SK-N-SH (cell line): ENCODE data around the gene IGSF23. TPM values are rescaled to one million over a fixed set of nuclear protein-coding genes. Genes with fewer than 3 reads are reported as not detected.

Experiments
- CTCF ChIA-PET: fragments of 300-600, 350-600 bp; formaldehyde crosslinking; extraction: SDS; loops from one replicate; lab custom pipeline; 2021; lab: Yijun Ruan, JAX
- POLR2A ChIA-PET: fragments of 350-600 bp; sonication (Branson Sonifier 250); formaldehyde crosslinking; extraction: SDS; loops from one replicate; lab custom pipeline; 2020; ENCODE audit warnings: antibody characterized with exemption, inconsistent platforms; lab: Yijun Ruan, JAX
- DNase-seq: peaks from one replicate; pipeline ENCODE4 v3.0.0; 2012
- H2AFZ ChIP-seq: fragments of 200-600 bp; sonication (generic); 2 replicates; pipeline ENCODE4 v1.8.1; 2016; ENCODE audit warnings: antibody characterized with exemption, mild to moderate bottlenecking, low read depth
- H3F3A ChIP-seq: fragments of 200-600 bp; sonication (generic); replicated peaks from 2 replicates; pipeline ENCODE3; 2016; ENCODE audit warnings: antibody characterized with exemption, mild to moderate bottlenecking; ENCODE audit not compliant: insufficient read depth
- H3K27ac ChIP-seq, 2 experiments: fragments of 200-500 bp in 1 of 2; fragments of 200-600 bp in 1 of 2; sonication (Bioruptor generic) in 1 of 2; sonication (generic), shearing (Covaris generic) in 1 of 2; 2 replicates each; pipeline versions ENCODE4 v1.5.1 to v1.6.1; 2014 to 2016; ENCODE audit warnings: low read depth in 2 of 2, inconsistent platforms in 1 of 2, low read length in 1 of 2, mild to moderate bottlenecking in 1 of 2, mixed read lengths in 1 of 2
- H3K27me3 ChIP-seq: fragments of 200-600 bp; sonication (generic), shearing (Covaris generic); 2 replicates; pipeline ENCODE4 v1.6.1; 2016; ENCODE audit warnings: mixed run types; ENCODE audit not compliant: insufficient read depth
- H3K36me3 ChIP-seq, 2 experiments: fragments of 200-500 bp in 1 of 2; fragments of 200-600 bp in 1 of 2; sonication (Bioruptor generic) in 1 of 2; sonication (generic) in 1 of 2; replicated peaks in 1 of 2; 2 replicates each; pipeline versions ENCODE3 to v1.5.1; 2014 to 2016; ENCODE audit warnings: low read length in 1 of 2, mild to moderate bottlenecking in 1 of 2; ENCODE audit not compliant: insufficient read depth in 2 of 2, control insufficient read depth in 1 of 2
- H3K4me1 ChIP-seq, 2 experiments: fragments of 200-500 bp in 1 of 2; fragments of 200-600 bp in 1 of 2; sonication (Bioruptor generic) in 1 of 2; sonication (generic), shearing (Covaris generic) in 1 of 2; 2 replicates each; pipeline versions ENCODE4 v1.5.1 to v1.6.1; 2014 to 2016; ENCODE audit warnings: low read depth in 1 of 2, low read length in 1 of 2, mixed run types in 1 of 2; ENCODE audit not compliant: insufficient read depth in 2 of 2, control insufficient read depth in 1 of 2
- H3K4me2 ChIP-seq: fragments of 200-600 bp; sonication (generic), shearing (Covaris generic); 2 replicates; pipeline ENCODE4 v1.6.1; 2017; ENCODE audit warnings: mixed run types
- H3K4me3 ChIP-seq, 2 experiments: fragments of 200-500 bp in 1 of 2; fragments of 200-600 bp in 1 of 2; sonication (Bioruptor generic) in 1 of 2; sonication (generic), shearing (Covaris generic) in 1 of 2; 2 replicates each; pipeline versions ENCODE4 v1.5.1 to v1.8.1; 2014 to 2016; ENCODE audit warnings: low read depth in 2 of 2, inconsistent platforms in 1 of 2, low read length in 1 of 2, mild to moderate bottlenecking in 1 of 2, mixed read lengths in 1 of 2, moderate library complexity in 1 of 2
- H3K79me2 ChIP-seq: fragments of 200-600 bp; sonication (generic); 2 replicates; pipeline ENCODE4 v1.8.1; 2017; ENCODE audit warnings: mild to moderate bottlenecking; ENCODE audit not compliant: insufficient read depth
- H3K9ac ChIP-seq: fragments of 200-600 bp; sonication (generic); 2 replicates; pipeline ENCODE4 v1.6.1; 2017; ENCODE audit warnings: mixed run types
- H3K9me2 ChIP-seq: fragments of 200-600 bp; sonication (generic); 2 replicates; pipeline ENCODE4 v1.6.1; 2017; ENCODE audit warnings: mixed run types
- H3K9me3 ChIP-seq: fragments of 200-600 bp; sonication (generic); 2 replicates; pipeline ENCODE4 v1.6.1; 2017; ENCODE audit warnings: mixed run types, mild to moderate bottlenecking, moderate library complexity
- H4K20me1 ChIP-seq: fragments of 200-600 bp; sonication (generic); 2 replicates; pipeline ENCODE4 v1.6.1; 2017; ENCODE audit warnings: mild to moderate bottlenecking, mixed run types; ENCODE audit not compliant: insufficient read depth
- EP300 ChIP-seq, 2 experiments: IDR thresholded peaks; 2 replicates each; pipeline versions ENCODE4 v1.4.0 to v1.6.1; 2012; ENCODE audit warnings: borderline replicate concordance in 1 of 2, low read depth in 1 of 2, low read length in 1 of 2
- GATA2 ChIP-seq: sonication (generic); formaldehyde crosslinking; IDR thresholded peaks from 2 replicates; pipeline ENCODE4 v1.5.0; 2020; ENCODE audit warnings: mild to moderate bottlenecking, missing genetic modification reagents
- JUND ChIP-seq: IDR thresholded peaks from 2 replicates; pipeline ENCODE4 v1.4.0; 2012
- NFIC ChIP-seq: IDR thresholded peaks from 2 replicates; pipeline ENCODE4 v1.4.0; 2012; ENCODE audit warnings: borderline replicate concordance
- NRF1 ChIP-seq: IDR thresholded peaks from 2 replicates; pipeline ENCODE4 v1.6.1; 2012; ENCODE audit warnings: low read depth, mild to moderate bottlenecking, low read length
- POLR2AphosphoS5 ChIP-seq: IDR thresholded peaks from 2 replicates; pipeline ENCODE4 v1.6.1; 2012; ENCODE audit warnings: low read depth, low read length
- RCOR1 ChIP-seq: fragments of 150-350 bp; IDR thresholded peaks from 2 replicates; pipeline ENCODE4 v1.6.1; 2017; ENCODE audit warnings: antibody characterized with exemption, low read length
- RXRA ChIP-seq: IDR thresholded peaks from 2 replicates; pipeline ENCODE4 v1.4.0; 2012; ENCODE audit warnings: low read depth, mild to moderate bottlenecking, borderline replicate concordance
- SIN3A ChIP-seq: IDR thresholded peaks from 2 replicates; pipeline ENCODE4 v1.6.1; 2012; ENCODE audit warnings: low read depth, mild to moderate bottlenecking, low read length, moderate library complexity, borderline replicate concordance
- TAF1 ChIP-seq: IDR thresholded peaks from 2 replicates; pipeline ENCODE4 v1.6.1; 2012; ENCODE audit warnings: low read depth, mild to moderate bottlenecking, low read length, moderate library complexity, borderline replicate concordance
- TCF12 ChIP-seq: IDR thresholded peaks from 2 replicates; pipeline ENCODE4 v1.4.0; 2012
- TEAD4 ChIP-seq: IDR thresholded peaks from 2 replicates; pipeline ENCODE4 v1.4.0; 2012; ENCODE audit warnings: mild to moderate bottlenecking, borderline replicate concordance; ENCODE audit not compliant: insufficient read depth
- USF1 ChIP-seq: IDR thresholded peaks from 2 replicates; pipeline ENCODE4 v1.4.0; 2012; ENCODE audit warnings: low read depth, borderline replicate concordance
- YY1 ChIP-seq: IDR thresholded peaks from 2 replicates; pipeline ENCODE4 v1.4.0; 2012; ENCODE audit warnings: low read depth, mild to moderate bottlenecking
- WGBS: methylation state at CpG from one replicate; pipeline ENCODE4 v1.1.6; 2017; ENCODE audit warnings: low lambda C conversion rate; 5-methylcytosine and 5-hydroxymethylcytosine counted together
- polyA plus RNA-seq, 3 experiments: library from polyadenylated mRNA; depleted of rRNA; stranded (reverse); fragments of >200 nt; gene quantifications; 2 replicates each; pipeline ENCODE4 v1.2.3, GENCODE V29; 2012
- TF ChIP-seq, protein P1 (sequence below): fragments of 150-350 bp; IDR thresholded peaks from 2 replicates; pipeline ENCODE4 v1.6.1; 2017; ENCODE audit warnings: antibody characterized with exemption, low read length, low read depth, borderline replicate concordance
- TF ChIP-seq, protein P2 (sequence below): IDR thresholded peaks from 2 replicates; pipeline ENCODE4 v1.4.0; 2012; ENCODE audit warnings: low read depth

The IGSF23 gene
- polyA plus RNA-seq, 1 of the 3 experiments (the other 2 are of a cell fraction): 0.08 TPM

DNA sequence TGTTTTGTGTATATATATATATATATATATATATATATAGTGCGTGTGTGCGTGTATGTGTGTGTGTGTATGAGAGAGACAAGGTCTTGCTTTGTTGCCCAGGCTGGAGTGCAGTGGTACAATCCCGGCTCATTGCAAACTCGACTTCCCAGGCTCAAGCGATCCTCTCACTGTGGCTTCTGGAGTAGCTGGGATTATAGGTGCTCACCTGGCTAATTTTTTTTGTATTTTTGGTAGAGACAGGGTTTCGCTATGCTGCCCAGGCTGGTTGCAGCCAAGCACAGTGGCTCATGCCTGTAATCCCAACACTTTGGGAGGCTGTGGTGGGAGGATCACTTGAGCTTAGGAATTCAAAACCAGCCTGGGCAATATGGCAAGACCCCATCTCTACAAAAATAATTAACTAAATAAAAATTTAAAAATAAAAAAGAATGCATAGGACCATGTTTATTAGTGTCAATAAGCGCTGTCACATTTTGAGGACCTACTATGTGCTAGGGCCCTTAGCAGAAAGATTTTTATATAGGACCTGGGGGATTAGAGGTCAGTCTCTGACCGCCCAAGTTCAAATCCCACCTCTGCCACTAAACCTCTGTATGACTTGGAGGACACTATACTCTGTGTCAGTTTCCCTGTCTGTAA lies 32.2 kb downstream of the IGSF23 start:
- peaks cover 14 to 24% of the 10 kb centered on the region in 2 experiments for H3K36me3 ChIP-seq
- H4K20me1 ChIP-seq: peaks cover 27% of the 10 kb centered on the region; the same call in 1 of the 2 replicates
- H3K9ac ChIP-seq: peak overlapping the region; percentile 3; the same call in 1 of the 2 replicates
- no peak overlapping the region for H2AFZ ChIP-seq
- no peaks in the 10 kb centered on the region for H3K27me3 ChIP-seq
- POLR2A ChIA-PET: no interaction called here
- no peaks in the 10 kb centered on the region for H3F3A ChIP-seq
- peaks cover 62% of the 10 kb centered on the region for H3K79me2 ChIP-seq
- DNase-seq: no peak
- no peak overlapping the region for H3K27ac ChIP-seq
- WGBS: 81% methylated on average over 8 of the region's 8 CpGs
- peaks cover 0 to 2% of the 10 kb centered on the region in 2 experiments; a peak in 1 of 4 replicates for H3K4me1 ChIP-seq
- no peaks in the 10 kb centered on the region for H3K9me2 ChIP-seq
- H3K9me3 ChIP-seq: no peaks in the 10 kb centered on the region
- TF ChIP-seq RCOR1: no peak
- TF ChIP-seq POLR2AphosphoS5: no peak
- TF ChIP-seq SIN3A: no peak
- TF ChIP-seq, protein P1, sequence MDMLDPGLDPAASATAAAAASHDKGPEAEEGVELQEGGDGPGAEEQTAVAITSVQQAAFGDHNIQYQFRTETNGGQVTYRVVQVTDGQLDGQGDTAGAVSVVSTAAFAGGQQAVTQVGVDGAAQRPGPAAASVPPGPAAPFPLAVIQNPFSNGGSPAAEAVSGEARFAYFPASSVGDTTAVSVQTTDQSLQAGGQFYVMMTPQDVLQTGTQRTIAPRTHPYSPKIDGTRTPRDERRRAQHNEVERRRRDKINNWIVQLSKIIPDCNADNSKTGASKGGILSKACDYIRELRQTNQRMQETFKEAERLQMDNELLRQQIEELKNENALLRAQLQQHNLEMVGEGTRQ: no peak
- no peak for TF ChIP-seq TCF12
- peak overlapping the region; percentile 54; the same call in 1 of the 2 replicates for H3K4me2 ChIP-seq
- peak overlapping the region in 1 of 2 experiments; percentile 45; a peak in 1 of 4 replicates for H3K4me3 ChIP-seq
- CTCF ChIA-PET: interaction anchor here (0.8 to 1.5 kb wide), 3 partner anchors 11 to 75 kb away, joined by 3 to 8 read pairs (median 5); no protein-coding TSS in a partner anchor

- WGBS: 100% methylated on average over 3 of the region's 3 CpGs
- peaks cover 67% of the 10 kb centered on the region for H3K79me2 ChIP-seq
Observed at GRCh38 chr19:44646049-44646416, 32.7 kb downstream of the IGSF23 start.

More at GRCh38 chr19:44646049-44646416, 32.7 kb downstream of the IGSF23 start:
- Histone ChIP-seq H3K4me1 (peaks cover 0 to 2% of the 10 kb centered on the region in 2 experiments; a peak in 1 of 4 replicates), H3K4me2 (peak overlapping the region; percentile 22; the same call in 1 of the 2 replicates), H3K9me3 (no peaks in the 10 kb centered on the region)
- TF ChIP-seq TEAD4 (no peak), RCOR1 (no peak), GATA2 (CRISPR knock-in tag) (no peak), POLR2AphosphoS5 (no peak), NRF1 (no peak), JUND (no peak), EP300 (IDR thresholded peaks at IDR 0.05; ENCODE audit: borderline replicate concordance in 1 of 2, low read depth in 1 of 2, low read length in 1 of 2) (no peak), YY1 (no peak), TAF1 (no peak), RXRA (no peak), USF1 (no peak), NFIC (no peak)
- TF ChIP-seq, protein P2, sequence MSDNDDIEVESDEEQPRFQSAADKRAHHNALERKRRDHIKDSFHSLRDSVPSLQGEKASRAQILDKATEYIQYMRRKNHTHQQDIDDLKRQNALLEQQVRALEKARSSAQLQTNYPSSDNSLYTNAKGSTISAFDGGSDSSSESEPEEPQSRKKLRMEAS: no peak
- TF ChIP-seq, protein P1: no peak
- TF ChIP-seq, all 33 proteins: peak for 0
- no peak overlapping the region for H2AFZ ChIP-seq
- H3K36me3 ChIP-seq: peaks cover 14 to 26% of the 10 kb centered on the region in 2 experiments
- ChIA-PET POLR2A (no interaction called here), CTCF (interaction anchor here (0.8 to 1.5 kb wide), 3 partner anchors 11 to 75 kb away, joined by 3 to 8 read pairs (median 5); no protein-coding TSS in a partner anchor)
- peak overlapping the region; percentile 3; the same call in 1 of the 2 replicates for H3K9ac ChIP-seq
- H3K9me2 ChIP-seq: no peaks in the 10 kb centered on the region
- peak overlapping the region in 1 of 2 experiments; percentile 5; a peak in 1 of 4 replicates for H3K4me3 ChIP-seq
- H3K27me3 ChIP-seq: no peaks in the 10 kb centered on the region
- no peak for DNase-seq
- no peaks in the 10 kb centered on the region for H3F3A ChIP-seq
- no peak overlapping the region for H3K27ac ChIP-seq
- H4K20me1 ChIP-seq: peaks cover 28% of the 10 kb centered on the region; the same call in 1 of the 2 replicates
